Neuronal stem cell (in vitro differentiated cells): ENCODE measurements around the gene LPCAT1.
A peak's percentile ranks its signal among the peaks of the same experiment; 100 is the strongest.

ENCODE experiments used
- DNase-seq: peaks from one replicate; pipeline ENCODE4 v3.0.0-alpha.2; 2013; ENCODE audit warnings: low spot score
- H2AFZ ChIP-seq: one replicate; pipeline ENCODE4 v1.6.1; 2013; ENCODE audit warnings: mild to moderate bottlenecking, low read length, inconsistent platforms
- H2AK5ac ChIP-seq: 2 replicates; pipeline ENCODE4 v1.6.1; 2013; ENCODE audit warnings: low read depth, mild to moderate bottlenecking, inconsistent platforms, low read length, moderate library complexity, mixed read lengths
- H2BK120ac ChIP-seq: 2 replicates; pipeline ENCODE4 v1.6.1; 2013; ENCODE audit warnings: low read depth, mild to moderate bottlenecking, inconsistent platforms, low read length, moderate library complexity, mixed read lengths
- H2BK12ac ChIP-seq: one replicate; pipeline ENCODE4 v1.6.1; 2013; ENCODE audit warnings: low read length, inconsistent platforms
- H2BK15ac ChIP-seq: 2 replicates; pipeline ENCODE4 v1.6.1; 2013; ENCODE audit warnings: mild to moderate bottlenecking, low read length, inconsistent platforms, mixed read lengths
- H2BK5ac ChIP-seq: one replicate; pipeline ENCODE4 v1.6.1; 2013; ENCODE audit warnings: inconsistent platforms, mild to moderate bottlenecking, low read length, moderate library complexity
- H3K14ac ChIP-seq: one replicate; pipeline ENCODE4 v1.6.1; 2013; ENCODE audit warnings: low read length, inconsistent platforms
- H3K18ac ChIP-seq: 2 replicates; pipeline ENCODE4 v1.6.1; 2013; ENCODE audit warnings: low read length, inconsistent platforms
- H3K23ac ChIP-seq: 2 replicates; pipeline ENCODE4 v1.6.1; 2013; ENCODE audit warnings: low read depth, mild to moderate bottlenecking, mixed read lengths, low read length, inconsistent platforms; ENCODE audit not compliant: poor library complexity
- H3K27ac ChIP-seq: replicated peaks from 3 replicates; pipeline ENCODE4 v1.5.1; 2013; ENCODE audit warnings: low read length, inconsistent platforms
- H3K27me3 ChIP-seq, 3 experiments: 2 replicates each; pipeline ENCODE4 v1.6.1; 2013; ENCODE audit warnings: low read length in 3 of 3, mild to moderate bottlenecking in 2 of 3, inconsistent platforms in 1 of 3, low read depth in 1 of 3, mixed read lengths in 1 of 3, moderate library complexity in 1 of 3; ENCODE audit not compliant: control insufficient read depth in 3 of 3, insufficient read depth in 3 of 3
- H3K36me3 ChIP-seq, 2 donors: replicated peaks in 1 of 2; 2 replicates each; pipeline ENCODE4 v1.6.1; 2013; ENCODE audit warnings: low read length in 2 of 2; ENCODE audit not compliant: control insufficient read depth in 2 of 2, insufficient read depth in 2 of 2
- H3K4ac ChIP-seq: 2 replicates; pipeline ENCODE4 v1.6.1; 2013; ENCODE audit warnings: inconsistent platforms, mild to moderate bottlenecking, low read length, moderate library complexity
- H3K4me1 ChIP-seq, 2 donors: 1 replicate in 1 of 2; 2 replicates in 1 of 2; pipeline ENCODE4 v1.6.1; 2013; ENCODE audit warnings: low read length in 2 of 2, low read depth in 1 of 2; ENCODE audit not compliant: control insufficient read depth in 2 of 2, insufficient read depth in 1 of 2
- H3K4me2 ChIP-seq: one replicate; pipeline ENCODE4 v1.6.1; 2013; ENCODE audit warnings: mild to moderate bottlenecking, low read length, inconsistent platforms; ENCODE audit not compliant: insufficient read depth, poor library complexity, severe bottlenecking
- H3K4me3 ChIP-seq, 2 donors: 2 replicates each; pipeline ENCODE4 v1.5.1; 2013; ENCODE audit warnings: low read length in 2 of 2, mild to moderate bottlenecking in 2 of 2, inconsistent platforms in 1 of 2, moderate library complexity in 1 of 2
- H3K79me1 ChIP-seq: one replicate; pipeline ENCODE4 v1.6.1; 2013; ENCODE audit warnings: low read depth, mild to moderate bottlenecking, inconsistent platforms, low read length, moderate library complexity
- H3K9ac ChIP-seq: one replicate; pipeline ENCODE4 v1.6.1; 2013; ENCODE audit warnings: mild to moderate bottlenecking, low read depth, low read length, inconsistent platforms; ENCODE audit not compliant: poor library complexity
- H3K9me3 ChIP-seq, 2 donors: replicated peaks in 1 of 2; 2 replicates each; pipeline versions ENCODE3 to v1.6.1; 2013; ENCODE audit warnings: low read length in 2 of 2, mild to moderate bottlenecking in 2 of 2, inconsistent platforms in 1 of 2, low read depth in 1 of 2, mixed read lengths in 1 of 2, moderate library complexity in 1 of 2; ENCODE audit not compliant: control insufficient read depth in 2 of 2, insufficient read depth in 1 of 2
- H4K8ac ChIP-seq: one replicate; pipeline ENCODE4 v1.6.1; 2013; ENCODE audit warnings: low read depth, mild to moderate bottlenecking, inconsistent platforms, low read length, moderate library complexity
- H4K91ac ChIP-seq: one replicate; pipeline ENCODE4 v1.6.1; 2013; ENCODE audit warnings: low read length, low read depth, mild to moderate bottlenecking, inconsistent platforms; ENCODE audit not compliant: poor library complexity
- WGBS, 2 donors: extraction: QIAGEN DNeasy Blood & Tissue Kit; methylation state at CpG; one replicate each; pipeline ENCODE4 v1.1.7; 2013; ENCODE audit warnings: missing lambda C conversion rate in 2 of 2, mixed read lengths in 1 of 2; ENCODE audit not compliant: insufficient read length in 2 of 2, insufficient replicate concordance in 1 of 2; ENCODE audit errors: extremely low coverage in 2 of 2; 5-methylcytosine and 5-hydroxymethylcytosine counted together

LPCAT1 gene

DNA sequence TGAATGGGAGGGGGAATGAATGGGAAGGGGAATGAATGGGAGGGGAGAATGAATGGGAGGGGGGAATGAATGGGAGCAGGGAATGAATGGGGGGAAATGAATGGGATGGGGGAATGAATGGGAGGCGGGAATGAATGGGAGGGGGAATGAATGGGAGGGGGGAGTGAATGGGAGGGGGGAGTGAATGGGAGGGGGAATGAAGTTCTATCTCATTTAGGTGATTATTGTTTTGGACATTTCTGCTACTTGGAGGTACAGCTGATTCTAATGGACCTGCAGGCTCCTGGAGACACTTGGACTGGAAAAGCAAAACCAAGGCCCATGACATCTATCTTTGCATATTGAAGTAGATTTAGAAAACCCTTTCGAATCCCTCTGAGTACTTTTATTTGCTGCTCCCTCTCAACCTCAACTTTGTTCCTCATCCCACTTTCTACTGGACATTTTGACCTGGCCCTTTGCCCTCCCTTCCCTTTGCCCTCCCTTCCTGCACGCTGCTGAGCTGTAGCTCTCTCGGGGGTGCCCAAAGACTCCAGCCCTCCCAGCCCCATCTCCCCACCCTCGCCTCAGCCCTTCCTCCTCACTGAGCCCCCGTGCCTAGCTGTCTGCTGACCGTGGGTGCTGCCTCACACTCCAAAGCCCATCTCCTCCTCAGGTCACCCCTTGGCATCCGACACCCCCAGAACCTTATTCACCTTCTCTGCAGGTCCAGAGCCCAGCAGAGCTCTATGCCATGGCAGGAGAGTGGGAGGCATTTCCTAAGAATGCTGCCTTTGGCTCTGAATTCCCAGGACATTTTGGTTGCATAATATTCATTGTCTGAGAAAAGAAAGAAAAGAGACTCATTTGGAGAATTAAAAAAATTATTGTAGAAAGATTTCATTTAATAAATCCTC lies 19.9 kb upstream of the LPCAT1 start:
- peak overlapping the region; percentile 32 for H3K9ac ChIP-seq
- H3K79me1 ChIP-seq, result no peaks in the 10 kb centered on the region
- H3K27ac ChIP-seq, result no peak overlapping the region
- peak overlapping the region; percentile 46 for H3K18ac ChIP-seq
- H3K4me1 ChIP-seq, result peaks cover 0 to 2% of the 10 kb centered on the region in 2 donors
- 100% methylated on average over 1 of the region's 8 CpGs; no CpG with 5 or more reads in 1 of the 2 donors for WGBS, 2 donors
- no peak overlapping the region for H3K4me2 ChIP-seq
- no peak overlapping the region for H4K91ac ChIP-seq
- no peak overlapping the region for H4K8ac ChIP-seq
- H3K36me3 ChIP-seq, result peaks cover 0 to 2% of the 10 kb centered on the region in 2 donors
- no peak overlapping the region for H2BK5ac ChIP-seq
- H2AK5ac ChIP-seq, result no peak overlapping the region
- no peaks in the 10 kb centered on the region for H3K27me3 ChIP-seq
- H2BK120ac ChIP-seq, result no peak overlapping the region
- H3K4me3 ChIP-seq, result no peak overlapping the region
- H3K4ac ChIP-seq, result no peak overlapping the region
- peaks cover 4 to 5% of the 10 kb centered on the region in 2 donors for H3K9me3 ChIP-seq
- H3K14ac ChIP-seq, result no peak overlapping the region
- no peak for DNase-seq
- no peak overlapping the region for H2BK15ac ChIP-seq
- no peak overlapping the region for H3K23ac ChIP-seq
- no peak overlapping the region for H2BK12ac ChIP-seq
- H2AFZ ChIP-seq, result no peak overlapping the region

DNA sequence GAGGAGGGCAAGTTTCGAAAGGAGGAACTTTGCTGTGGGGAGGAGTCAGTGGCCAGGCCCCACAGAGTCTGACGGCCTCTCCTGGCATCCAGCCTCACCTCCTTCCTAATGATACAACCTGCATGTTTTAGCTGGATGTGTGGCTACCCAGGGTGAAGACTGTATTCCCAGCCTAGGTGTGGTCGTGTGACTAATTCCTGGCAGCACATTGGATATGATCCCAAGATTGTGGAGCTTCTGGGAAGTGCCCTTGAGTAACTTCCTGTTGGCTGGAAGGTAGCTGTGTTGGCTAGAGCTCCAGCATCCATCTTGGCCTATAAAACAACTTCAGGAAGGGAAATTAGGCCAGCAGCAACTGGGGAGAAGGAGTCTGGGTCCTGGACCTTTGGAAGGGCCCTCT lies 19.0 kb upstream of the LPCAT1 start:
- H3K27me3 ChIP-seq, result peaks cover 0 to 5% (median 0%) of the 10 kb centered on the region in 3 experiments
- no peak overlapping the region for H3K4ac ChIP-seq
- no peak overlapping the region for H3K14ac ChIP-seq
- peaks cover 0 to 3% of the 10 kb centered on the region in 2 donors for H3K4me1 ChIP-seq
- no peak for DNase-seq
- no peak overlapping the region for H3K4me3 ChIP-seq
- H4K8ac ChIP-seq, result no peak overlapping the region
- H2BK5ac ChIP-seq, result no peak overlapping the region
- no peak overlapping the region for H2BK12ac ChIP-seq
- peaks cover 0 to 2% of the 10 kb centered on the region in 2 donors for H3K36me3 ChIP-seq
- no peaks in the 10 kb centered on the region for H3K79me1 ChIP-seq
- no peak overlapping the region for H3K27ac ChIP-seq
- no peak overlapping the region for H3K9ac ChIP-seq
- peaks cover 4 to 5% of the 10 kb centered on the region in 2 donors for H3K9me3 ChIP-seq
- no peak overlapping the region for H2BK120ac ChIP-seq
- H2AFZ ChIP-seq, result no peak overlapping the region
- H2BK15ac ChIP-seq, result no peak overlapping the region
- H3K23ac ChIP-seq, result no peak overlapping the region
- no peak overlapping the region for H3K4me2 ChIP-seq
- no peak overlapping the region for H2AK5ac ChIP-seq
- no peak overlapping the region for H4K91ac ChIP-seq
- WGBS, 2 donors, result no CpG with 5 or more reads among the region's 3 CpGs
- no peak overlapping the region for H3K18ac ChIP-seq

DNA sequence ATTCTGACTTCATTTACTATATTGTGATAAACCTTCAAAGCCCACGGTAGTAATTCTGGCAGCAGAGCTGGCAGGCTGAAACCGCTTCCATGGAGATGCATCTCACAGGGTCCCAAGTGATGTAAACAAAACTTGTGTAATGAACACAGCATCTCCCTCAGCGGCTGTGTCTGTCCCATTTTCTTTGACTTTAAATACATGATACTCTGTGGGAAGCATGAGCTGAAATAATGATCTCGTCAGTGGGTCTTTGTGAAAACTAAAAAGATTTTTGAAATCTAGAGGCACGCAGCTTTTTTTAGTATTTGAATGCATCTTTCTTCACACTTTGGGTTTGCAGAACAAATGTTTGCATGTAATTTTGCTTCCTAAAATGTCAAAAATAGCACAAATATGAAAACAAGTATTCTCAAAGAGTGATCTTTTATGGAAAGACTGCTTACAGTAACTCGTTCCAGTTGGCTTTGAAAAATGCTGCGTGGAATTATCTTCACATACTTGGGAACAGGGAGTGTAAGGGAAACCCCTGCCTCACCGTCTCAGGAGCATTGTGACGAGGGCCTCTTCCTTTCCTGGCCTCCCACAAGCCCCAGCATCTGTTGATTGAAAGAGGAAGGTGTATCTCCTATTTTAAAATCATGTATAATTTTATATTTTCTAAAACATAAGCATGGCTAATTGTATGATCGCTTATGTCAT lies 18.1 kb upstream of the LPCAT1 start:
- Histone ChIP-seq H3K14ac (no peak overlapping the region), H3K4me3 (no peak overlapping the region), H2BK15ac (no peak overlapping the region), H3K27me3 (peaks cover 0 to 11% (median 0%) of the 10 kb centered on the region in 3 experiments), H4K8ac (no peak overlapping the region), H3K36me3 (peaks cover 0 to 2% of the 10 kb centered on the region in 2 donors), H3K4me2 (no peak overlapping the region), H2BK12ac (no peak overlapping the region), H3K27ac (no peak overlapping the region), H2BK120ac (no peak overlapping the region), H3K4me1 (peaks cover 0 to 3% of the 10 kb centered on the region in 2 donors), H2AK5ac (no peak overlapping the region), H3K18ac (no peak overlapping the region), H3K9me3 (peaks cover 4 to 5% of the 10 kb centered on the region in 2 donors), H3K4ac (no peak overlapping the region), H3K79me1 (no peaks in the 10 kb centered on the region), H3K23ac (no peak overlapping the region), H3K9ac (no peak overlapping the region), H2AFZ (no peak overlapping the region), H4K91ac (no peak overlapping the region), H2BK5ac (no peak overlapping the region)
- no peak for DNase-seq
- no CpG with 5 or more reads among the region's 10 CpGs for WGBS, 2 donors
